ENCODE measurements around the gene RNPEP.

- TF ChIP-seq, protein P1, sequence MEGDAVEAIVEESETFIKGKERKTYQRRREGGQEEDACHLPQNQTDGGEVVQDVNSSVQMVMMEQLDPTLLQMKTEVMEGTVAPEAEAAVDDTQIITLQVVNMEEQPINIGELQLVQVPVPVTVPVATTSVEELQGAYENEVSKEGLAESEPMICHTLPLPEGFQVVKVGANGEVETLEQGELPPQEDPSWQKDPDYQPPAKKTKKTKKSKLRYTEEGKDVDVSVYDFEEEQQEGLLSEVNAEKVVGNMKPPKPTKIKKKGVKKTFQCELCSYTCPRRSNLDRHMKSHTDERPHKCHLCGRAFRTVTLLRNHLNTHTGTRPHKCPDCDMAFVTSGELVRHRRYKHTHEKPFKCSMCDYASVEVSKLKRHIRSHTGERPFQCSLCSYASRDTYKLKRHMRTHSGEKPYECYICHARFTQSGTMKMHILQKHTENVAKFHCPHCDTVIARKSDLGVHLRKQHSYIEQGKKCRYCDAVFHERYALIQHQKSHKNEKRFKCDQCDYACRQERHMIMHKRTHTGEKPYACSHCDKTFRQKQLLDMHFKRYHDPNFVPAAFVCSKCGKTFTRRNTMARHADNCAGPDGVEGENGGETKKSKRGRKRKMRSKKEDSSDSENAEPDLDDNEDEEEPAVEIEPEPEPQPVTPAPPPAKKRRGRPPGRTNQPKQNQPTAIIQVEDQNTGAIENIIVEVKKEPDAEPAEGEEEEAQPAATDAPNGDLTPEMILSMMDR (conservative IDR thresholded peaks at IDR 0.05; ENCODE audit: low read length): no peak
- no peak for TF ChIP-seq EZH2phosphoT487 (IDR thresholded peaks at IDR 0.05; ENCODE audit: borderline replicate concordance, low read depth, low read length)
These were observed 40.9 kb upstream of the RNPEP start for GRCh38 chr1:201941420-201942128.
